ENCODE measurements around the gene MTX1.

DNA sequence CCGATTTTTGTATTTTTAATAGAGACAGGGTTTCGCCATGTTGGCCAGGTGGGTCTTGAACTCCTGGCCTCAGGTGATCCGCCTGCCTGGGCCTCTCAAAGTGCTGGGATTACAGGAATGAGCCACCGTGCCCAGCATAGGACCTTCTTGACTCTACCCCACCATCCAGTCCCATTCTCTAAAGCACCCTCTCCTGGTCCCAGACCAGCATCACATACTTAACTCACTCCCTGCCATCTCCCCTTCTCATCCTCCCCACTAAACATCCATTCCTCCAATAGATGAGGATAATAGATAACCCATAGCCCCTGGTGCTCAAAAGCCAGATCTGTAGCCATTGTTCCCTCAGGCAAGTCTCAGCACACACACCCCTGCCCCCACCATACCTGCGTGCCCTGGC is 44.7 kb downstream of the MTX1 start:
- TF ChIP-seq CCNT2 (IDR thresholded peaks at IDR 0.05; ENCODE audit: borderline replicate concordance, extremely low read depth, insufficient read length, low read depth, low read length) (no peak), POLR2A (conservative IDR thresholded peaks at IDR 0.05) (no peak), KLF10 (CRISPR knock-in tag; IDR thresholded peaks at IDR 0.05) (no peak), ZNF232 (CRISPR knock-in tag; IDR thresholded peaks at IDR 0.05) (no peak), STAG1 (CRISPR knock-in tag; IDR thresholded peaks at IDR 0.05; ENCODE audit: borderline replicate concordance) (no peak), TRIM24 (IDR thresholded peaks at IDR 0.05) (no peak), L3MBTL2 (IDR thresholded peaks at IDR 0.05) (no peak), PCBP2 (IDR thresholded peaks at IDR 0.05; ENCODE audit: low read depth, low read length, poor library complexity, severe bottlenecking) (no peak), ZNF77 (CRISPR knock-in tag; IDR thresholded peaks at IDR 0.05) (no peak), NONO (IDR thresholded peaks at IDR 0.05; ENCODE audit: low read depth in 2 of 2, low read length in 1 of 2) (no peak)
- TF ChIP-seq, protein P1, sequence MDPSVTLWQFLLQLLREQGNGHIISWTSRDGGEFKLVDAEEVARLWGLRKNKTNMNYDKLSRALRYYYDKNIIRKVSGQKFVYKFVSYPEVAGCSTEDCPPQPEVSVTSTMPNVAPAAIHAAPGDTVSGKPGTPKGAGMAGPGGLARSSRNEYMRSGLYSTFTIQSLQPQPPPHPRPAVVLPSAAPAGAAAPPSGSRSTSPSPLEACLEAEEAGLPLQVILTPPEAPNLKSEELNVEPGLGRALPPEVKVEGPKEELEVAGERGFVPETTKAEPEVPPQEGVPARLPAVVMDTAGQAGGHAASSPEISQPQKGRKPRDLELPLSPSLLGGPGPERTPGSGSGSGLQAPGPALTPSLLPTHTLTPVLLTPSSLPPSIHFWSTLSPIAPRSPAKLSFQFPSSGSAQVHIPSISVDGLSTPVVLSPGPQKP (CRISPR knock-in tag; IDR thresholded peaks at IDR 0.05): no peak
- TF ChIP-seq, protein P2, sequence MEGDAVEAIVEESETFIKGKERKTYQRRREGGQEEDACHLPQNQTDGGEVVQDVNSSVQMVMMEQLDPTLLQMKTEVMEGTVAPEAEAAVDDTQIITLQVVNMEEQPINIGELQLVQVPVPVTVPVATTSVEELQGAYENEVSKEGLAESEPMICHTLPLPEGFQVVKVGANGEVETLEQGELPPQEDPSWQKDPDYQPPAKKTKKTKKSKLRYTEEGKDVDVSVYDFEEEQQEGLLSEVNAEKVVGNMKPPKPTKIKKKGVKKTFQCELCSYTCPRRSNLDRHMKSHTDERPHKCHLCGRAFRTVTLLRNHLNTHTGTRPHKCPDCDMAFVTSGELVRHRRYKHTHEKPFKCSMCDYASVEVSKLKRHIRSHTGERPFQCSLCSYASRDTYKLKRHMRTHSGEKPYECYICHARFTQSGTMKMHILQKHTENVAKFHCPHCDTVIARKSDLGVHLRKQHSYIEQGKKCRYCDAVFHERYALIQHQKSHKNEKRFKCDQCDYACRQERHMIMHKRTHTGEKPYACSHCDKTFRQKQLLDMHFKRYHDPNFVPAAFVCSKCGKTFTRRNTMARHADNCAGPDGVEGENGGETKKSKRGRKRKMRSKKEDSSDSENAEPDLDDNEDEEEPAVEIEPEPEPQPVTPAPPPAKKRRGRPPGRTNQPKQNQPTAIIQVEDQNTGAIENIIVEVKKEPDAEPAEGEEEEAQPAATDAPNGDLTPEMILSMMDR (IDR thresholded peaks at IDR 0.05 in 2 of 3, conservative IDR thresholded peaks at IDR 0.05 in 1 of 3; ENCODE audit: insufficient read depth in 2 of 3, low read depth in 1 of 3, low read length in 3 of 3): no peak

All from K562 (cell line).